Activated CD4-positive, alpha-beta T cell treated with anti-CD3 and anti-CD28 coated beads, Interleukin-2, amount 50 U/mL, for 24 hours (primary cell): ENCODE measurements around the gene ERAS.

ENCODE experiments used
- DNase-seq, 2 donors: peaks; one replicate each; pipeline ENCODE4 v3.0.0-alpha.2; 2020; ENCODE audit warnings: low read depth in 1 of 2, low spot score in 1 of 2

ERAS gene

GRCh38 chrX:48826135-48826875 lies at the start of gene ERAS:
Gene ERAS (plus strand): TSS chrX:48826513. CDS start chrX:48829124, 2,611 bp downstream.
- no peak for DNase-seq

GRCh38 chrX:48776818-48777439 lies 49.4 kb upstream of the ERAS start:
- no peak for DNase-seq

DNA sequence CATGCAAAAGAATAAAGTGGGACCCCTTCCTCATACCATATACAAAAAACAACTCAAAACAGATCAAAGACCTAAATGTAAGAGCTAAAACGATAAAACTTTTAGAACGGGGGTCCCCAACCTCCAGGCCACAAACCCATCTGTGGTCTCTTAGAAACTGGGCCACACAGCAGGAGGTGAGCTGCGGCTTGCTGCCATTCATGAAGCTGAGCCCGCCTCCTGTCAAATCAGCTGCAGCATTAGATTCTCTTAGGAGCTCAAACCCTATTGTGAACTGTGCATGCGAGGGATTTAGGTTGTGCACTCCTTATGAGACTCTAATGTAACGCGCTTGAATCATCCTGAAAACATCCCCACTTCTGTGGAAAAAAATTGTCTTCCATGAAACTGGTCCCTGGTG lies 46.9 kb upstream of the ERAS start:
- DNase-seq: no peak

GRCh38 chrX:48781705-48782104 lies 44.6 kb upstream of the ERAS start:
- DNase-seq: no peak

GRCh38 chrX:48782216-48782615 lies 44.1 kb upstream of the ERAS start:
- no peak for DNase-seq

GRCh38 chrX:48782795-48783194 lies 43.5 kb upstream of the ERAS start:
- DNase-seq: no peak

DNA sequence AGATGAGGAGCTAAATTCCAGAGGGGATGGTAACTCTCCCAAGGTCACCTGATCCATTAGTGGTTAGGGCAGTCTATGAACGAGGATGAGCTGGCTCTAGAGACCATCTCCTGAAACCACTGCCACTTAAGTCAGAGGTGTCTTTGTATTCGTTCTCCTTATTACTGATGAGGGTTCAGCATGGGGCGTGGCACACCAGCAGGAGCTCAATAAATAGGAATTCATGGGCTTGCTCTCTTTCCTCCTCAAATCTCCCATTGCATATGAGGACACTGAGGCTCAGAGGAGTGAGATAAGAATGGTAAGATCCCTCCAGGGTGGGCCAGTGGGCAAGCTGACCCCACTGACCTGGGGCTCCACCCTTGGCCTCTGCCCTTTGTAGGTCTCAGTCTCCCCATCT lies 41.6 kb upstream of the ERAS start:
- DNase-seq: no peak

DNA sequence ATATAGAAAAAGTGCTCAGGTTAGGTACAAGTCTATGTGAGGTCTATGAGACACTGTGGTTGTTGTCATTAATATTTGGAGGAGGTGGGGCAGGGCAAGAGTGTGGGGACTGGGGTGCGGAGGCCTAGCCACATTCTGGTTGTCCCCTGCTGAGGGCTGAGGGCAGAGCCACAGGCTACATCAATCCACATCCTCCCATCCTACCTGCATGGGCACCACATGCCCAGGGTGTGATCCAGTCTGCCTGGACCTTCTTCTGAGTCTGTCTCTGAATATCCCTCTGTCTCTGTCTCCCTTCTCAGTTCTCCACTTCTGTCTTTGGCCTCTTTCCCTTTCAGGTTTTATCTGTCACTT lies 41.1 kb upstream of the ERAS start:
- DNase-seq: no peak

DNA sequence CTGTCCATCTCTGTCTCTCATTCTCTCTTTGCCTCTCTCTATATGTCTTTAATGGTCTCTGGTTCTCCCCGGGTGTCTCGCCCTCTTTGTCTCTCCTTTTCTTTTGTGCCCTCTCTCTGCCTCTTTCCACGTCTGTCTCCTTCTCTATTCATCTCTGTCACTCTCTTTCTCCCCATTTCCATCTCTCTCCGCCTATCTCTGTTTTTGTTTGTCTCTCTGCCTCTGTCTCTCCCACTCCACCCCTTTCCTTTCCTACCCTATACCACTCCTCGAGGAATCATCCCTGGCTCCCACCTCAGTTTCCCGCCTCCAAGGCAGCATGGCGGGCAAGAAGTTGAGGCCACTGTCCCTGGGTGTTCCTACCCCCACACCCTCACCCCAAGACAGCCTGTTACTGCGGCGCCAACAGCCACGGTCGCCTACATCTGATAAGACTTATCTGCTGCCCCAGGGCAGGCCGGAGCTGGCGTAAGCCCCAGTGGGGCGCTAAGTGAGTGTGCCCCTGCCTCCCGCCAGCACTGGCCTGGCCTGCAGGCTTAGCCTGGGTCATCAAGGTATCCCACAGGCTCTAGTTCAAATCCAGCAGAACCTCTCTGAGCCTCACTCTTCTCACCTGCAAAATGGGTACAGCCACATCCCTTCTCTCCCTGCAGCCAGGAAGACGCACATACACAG lies 40.6 kb upstream of the ERAS start:
- DNase-seq: no peak

DNA sequence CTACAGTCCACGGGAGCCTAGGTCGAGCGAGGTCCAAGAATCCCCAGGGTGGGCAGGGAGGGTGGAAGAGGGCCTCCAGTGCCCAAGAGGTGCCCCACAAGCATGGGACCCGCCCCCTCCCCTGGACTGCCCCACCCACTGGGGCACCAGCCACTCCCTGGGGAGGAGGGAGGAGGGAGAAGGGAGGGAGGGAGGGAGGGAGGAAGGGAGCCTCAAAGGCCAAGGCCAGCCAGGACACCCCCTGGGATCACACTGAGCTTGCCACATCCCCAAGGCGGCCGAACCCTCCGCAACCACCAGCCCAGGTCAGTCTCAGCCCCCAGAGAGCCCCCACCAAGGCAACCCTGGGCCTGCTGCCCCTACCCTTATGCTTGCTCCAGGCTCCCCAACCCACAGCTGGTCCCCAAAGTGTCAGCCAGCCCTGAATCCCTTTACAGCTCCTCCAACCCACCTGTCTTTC lies 39.9 kb upstream of the ERAS start, which contains the start of gene GATA1:
Gene GATA1, plus strand, starts transcription at position 250 of the 460 bp plus-strand sequence. CDS start 4,520 bp downstream, outside the sequence.
- no peak for DNase-seq

GRCh38 chrX:48786825-48787504 lies 39.3 kb upstream of the ERAS start:
- no peak for DNase-seq

DNA sequence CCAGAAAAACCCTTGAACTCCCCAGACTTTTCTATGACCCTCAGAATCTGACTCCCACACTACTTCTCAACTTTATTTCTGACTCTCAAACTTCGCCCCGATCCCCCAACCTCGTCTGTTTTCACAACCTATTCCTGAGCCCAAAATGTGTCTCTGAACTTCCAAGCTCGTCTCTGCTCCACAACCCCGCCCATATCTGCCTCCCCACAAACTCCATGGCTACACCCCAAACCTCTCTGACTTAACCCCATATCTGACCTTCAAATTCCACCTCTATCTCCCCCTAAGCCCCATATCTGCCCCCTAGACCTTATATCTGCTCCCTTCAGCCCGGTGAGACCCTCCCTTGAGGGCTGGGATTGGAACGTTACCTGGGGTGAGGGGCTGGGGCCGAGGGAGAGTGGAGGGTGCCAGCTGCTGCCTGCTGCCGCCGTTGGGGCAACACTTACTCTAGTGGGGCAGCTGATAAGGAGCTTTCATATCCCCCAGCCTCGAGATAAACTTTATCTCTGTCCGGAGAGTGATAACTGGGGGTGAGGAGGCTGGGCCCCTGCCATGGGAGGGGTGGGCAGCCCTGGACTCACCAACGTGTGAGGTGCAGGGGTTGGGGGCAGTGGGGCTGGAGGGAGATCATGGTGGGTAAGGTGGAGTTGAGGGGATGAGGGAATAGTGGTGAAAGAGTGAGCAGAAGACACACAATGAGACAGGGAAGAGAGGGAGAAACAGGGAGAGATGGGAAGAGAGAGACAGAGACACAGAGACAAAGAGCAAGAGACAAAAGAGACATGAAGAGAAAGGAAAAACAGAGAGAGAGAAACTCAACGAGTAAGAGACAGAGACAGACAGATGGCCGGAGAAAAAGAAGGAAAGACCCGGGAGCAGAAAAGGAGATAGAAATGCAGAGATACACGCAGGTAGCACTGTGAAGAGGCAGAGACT lies 38.5 kb upstream of the ERAS start:
- DNase-seq: no peak

DNA sequence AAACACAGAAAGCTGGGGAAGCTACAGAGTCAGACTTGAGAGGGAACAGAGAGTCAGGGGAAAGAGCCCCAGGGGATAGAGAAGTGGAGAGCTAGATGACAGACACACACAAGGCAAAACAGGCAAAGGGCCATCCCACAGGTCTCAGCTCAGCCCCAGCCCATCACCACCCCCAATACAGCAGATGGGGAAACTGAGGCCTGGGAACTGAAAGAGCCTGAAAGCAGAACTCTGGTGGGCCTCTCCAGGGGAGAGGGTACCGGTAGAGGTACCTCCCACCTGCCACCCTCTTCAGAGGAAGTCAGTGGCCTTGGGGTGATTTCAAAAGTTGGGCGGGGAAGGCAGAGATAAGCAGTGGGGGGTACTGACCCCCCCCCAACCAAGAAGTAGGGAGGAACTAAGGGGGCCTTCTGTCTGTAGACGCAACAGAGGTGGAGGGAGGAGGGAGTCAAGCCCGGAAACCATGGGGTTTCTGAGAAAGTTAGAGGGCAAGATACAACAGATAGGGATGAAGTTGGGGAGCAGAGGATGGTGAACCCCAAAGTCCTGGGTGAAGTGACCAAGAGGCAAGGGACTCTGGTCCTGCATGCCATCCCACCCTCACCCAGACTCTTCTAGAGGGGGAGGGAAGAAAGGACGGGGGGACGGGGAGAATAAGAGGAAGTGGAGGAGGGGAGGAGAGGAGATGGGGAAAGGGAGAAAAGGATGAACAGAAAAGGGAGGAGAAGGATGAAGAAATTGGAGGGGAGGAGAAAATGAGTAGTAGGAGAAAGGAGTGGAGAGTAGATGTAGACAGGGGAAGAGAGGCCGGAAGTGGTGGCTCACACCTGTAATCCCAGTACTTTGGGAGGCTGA lies 36.7 kb upstream of the ERAS start:
- no peak for DNase-seq

GRCh38 chrX:48790477-48790876 lies 35.8 kb upstream of the ERAS start:
- no peak for DNase-seq

DNA sequence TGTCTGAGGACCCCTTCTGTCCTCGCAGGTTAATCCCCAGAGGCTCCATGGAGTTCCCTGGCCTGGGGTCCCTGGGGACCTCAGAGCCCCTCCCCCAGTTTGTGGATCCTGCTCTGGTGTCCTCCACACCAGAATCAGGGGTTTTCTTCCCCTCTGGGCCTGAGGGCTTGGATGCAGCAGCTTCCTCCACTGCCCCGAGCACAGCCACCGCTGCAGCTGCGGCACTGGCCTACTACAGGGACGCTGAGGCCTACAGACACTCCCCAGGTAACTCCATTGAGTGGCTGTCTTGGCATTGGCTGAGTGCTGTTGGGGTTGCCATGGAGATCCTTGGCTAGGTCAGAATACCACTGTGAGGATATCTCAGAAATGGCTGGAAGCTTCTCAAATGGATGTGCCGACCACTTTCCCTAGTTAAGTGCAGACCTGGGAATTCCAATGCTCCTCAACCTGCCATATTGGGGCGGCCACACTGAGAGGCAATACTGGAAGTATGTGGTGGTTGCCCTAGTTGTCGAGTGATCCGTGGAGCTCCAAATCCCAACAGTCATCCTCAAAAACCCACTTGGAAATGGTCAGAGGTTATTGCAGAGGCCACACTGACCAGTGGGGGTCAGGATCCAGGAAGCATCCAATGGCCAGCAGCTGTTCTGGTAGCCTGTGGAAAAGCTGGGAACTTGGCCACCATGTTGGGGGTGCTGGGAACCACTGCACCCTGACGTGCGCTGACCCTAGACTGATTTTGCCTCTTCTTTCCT lies 35.1 kb upstream of the ERAS start:
- no peak for DNase-seq

DNA sequence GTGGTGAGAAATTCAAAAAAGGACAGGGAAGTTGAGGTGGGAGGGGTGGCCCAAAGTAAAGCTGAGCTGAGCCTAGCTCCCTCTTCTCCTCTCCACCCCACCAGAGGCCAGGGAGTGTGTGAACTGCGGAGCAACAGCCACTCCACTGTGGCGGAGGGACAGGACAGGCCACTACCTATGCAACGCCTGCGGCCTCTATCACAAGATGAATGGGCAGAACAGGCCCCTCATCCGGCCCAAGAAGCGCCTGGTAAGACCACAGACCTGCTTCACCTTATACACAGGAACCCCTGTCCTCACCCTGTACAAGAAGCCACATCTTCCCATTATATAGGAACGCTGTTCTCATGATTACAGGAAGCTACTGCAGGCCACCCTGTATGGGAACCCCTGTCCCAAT lies 34.1 kb upstream of the ERAS start:
- DNase-seq: no peak

DNA sequence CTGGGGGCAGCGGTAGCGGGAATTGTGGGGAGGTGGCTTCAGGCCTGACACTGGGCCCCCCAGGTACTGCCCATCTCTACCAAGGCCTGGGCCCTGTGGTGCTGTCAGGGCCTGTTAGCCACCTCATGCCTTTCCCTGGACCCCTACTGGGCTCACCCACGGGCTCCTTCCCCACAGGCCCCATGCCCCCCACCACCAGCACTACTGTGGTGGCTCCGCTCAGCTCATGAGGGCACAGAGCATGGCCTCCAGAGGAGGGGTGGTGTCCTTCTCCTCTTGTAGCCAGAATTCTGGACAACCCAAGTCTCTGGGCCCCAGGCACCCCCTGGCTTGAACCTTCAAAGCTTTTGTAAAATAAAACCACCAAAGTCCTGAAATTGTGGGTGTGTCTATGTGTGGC lies 32.4 kb upstream of the ERAS start:
- no peak for DNase-seq

GRCh38 chrX:48794340-48794910 lies 31.9 kb upstream of the ERAS start:
- no peak for DNase-seq
